Ovary (tissue), 3 donors: ENCODE results near the gene CDKL1.

Experiments
- POLR2A ChIP-seq: fragments of 450-650 bp; IDR thresholded peaks from one replicate; pipeline ENCODE4 v1.6.1; 2017; ENCODE audit warnings: antibody characterized with exemption, mild to moderate bottlenecking, moderate library complexity
- TF ChIP-seq, protein P1 (sequence below), 3 donors: fragments of 450-650 bp in 2 of 3; fragments of 200-600 bp in 1 of 3; IDR thresholded peaks; one replicate each; pipeline versions ENCODE4 v1.5.1 to v1.8.0; 2016 to 2022; ENCODE audit warnings: antibody characterized with exemption in 3 of 3, mild to moderate bottlenecking in 1 of 3
- donor health status: DM: no; HTN: no; CAD: no.

DNA sequence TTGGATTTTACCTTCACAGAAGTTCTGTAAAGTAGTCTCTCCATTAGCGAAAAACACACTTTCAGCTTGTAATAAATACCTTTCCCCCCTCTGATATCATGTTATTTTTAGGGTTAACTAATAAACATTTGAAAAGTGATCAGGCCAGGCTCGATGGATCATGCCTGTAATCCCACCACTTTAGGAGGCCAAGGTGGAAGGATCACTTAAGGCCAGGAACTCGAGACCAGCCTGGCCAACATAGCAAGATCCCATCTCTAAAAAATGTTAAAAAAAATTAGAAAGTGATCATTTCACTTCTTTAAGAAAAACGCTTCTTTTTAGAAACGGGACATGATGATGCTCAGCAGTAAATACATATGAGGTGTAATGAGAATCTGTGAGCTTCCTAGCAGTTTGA lies 2.0 kb downstream of the CDKL1 start:
- TF ChIP-seq, protein P1, sequence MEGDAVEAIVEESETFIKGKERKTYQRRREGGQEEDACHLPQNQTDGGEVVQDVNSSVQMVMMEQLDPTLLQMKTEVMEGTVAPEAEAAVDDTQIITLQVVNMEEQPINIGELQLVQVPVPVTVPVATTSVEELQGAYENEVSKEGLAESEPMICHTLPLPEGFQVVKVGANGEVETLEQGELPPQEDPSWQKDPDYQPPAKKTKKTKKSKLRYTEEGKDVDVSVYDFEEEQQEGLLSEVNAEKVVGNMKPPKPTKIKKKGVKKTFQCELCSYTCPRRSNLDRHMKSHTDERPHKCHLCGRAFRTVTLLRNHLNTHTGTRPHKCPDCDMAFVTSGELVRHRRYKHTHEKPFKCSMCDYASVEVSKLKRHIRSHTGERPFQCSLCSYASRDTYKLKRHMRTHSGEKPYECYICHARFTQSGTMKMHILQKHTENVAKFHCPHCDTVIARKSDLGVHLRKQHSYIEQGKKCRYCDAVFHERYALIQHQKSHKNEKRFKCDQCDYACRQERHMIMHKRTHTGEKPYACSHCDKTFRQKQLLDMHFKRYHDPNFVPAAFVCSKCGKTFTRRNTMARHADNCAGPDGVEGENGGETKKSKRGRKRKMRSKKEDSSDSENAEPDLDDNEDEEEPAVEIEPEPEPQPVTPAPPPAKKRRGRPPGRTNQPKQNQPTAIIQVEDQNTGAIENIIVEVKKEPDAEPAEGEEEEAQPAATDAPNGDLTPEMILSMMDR (IDR thresholded peaks at IDR 0.05): no peak
- TF ChIP-seq POLR2A: no peak
